Hepatocyte (in vitro differentiated cells): ENCODE data around the gene CLCN4. TPM values are rescaled to one million over a fixed set of nuclear protein-coding genes. Genes with fewer than 3 reads are reported as not detected.

Source experiments
- DNase-seq: peaks from one replicate; pipeline ENCODE4 v3.0.0-alpha.2; 2016; ENCODE audit warnings: low spot score
- H2AFZ ChIP-seq: fragments of 200-600 bp; sonication (generic); 2 replicates; pipeline ENCODE4 v1.6.0; 2016; ENCODE audit warnings: antibody characterized with exemption, mild to moderate bottlenecking
- H3K27ac ChIP-seq: fragments of 200-600 bp; sonication (generic); 2 replicates; pipeline ENCODE4 v1.5.1; 2016; ENCODE audit warnings: mild to moderate bottlenecking
- H3K27me3 ChIP-seq: fragments of 200-600 bp; sonication (generic); 2 replicates; pipeline ENCODE4 v1.6.1; 2016
- H3K36me3 ChIP-seq: fragments of 200-600 bp; sonication (generic); replicated peaks from 2 replicates; pipeline ENCODE4 v1.5.1; 2016; ENCODE audit warnings: low read depth; ENCODE audit not compliant: insufficient read depth
- H3K4me1 ChIP-seq: fragments of 200-600 bp; sonication (generic); 2 replicates; pipeline ENCODE4 v1.5.1; 2016; ENCODE audit warnings: mild to moderate bottlenecking, moderate library complexity; ENCODE audit not compliant: insufficient read depth
- H3K4me2 ChIP-seq: fragments of 200-600 bp; sonication (generic); 2 replicates; pipeline ENCODE4 v1.6.0; 2016
- H3K4me3 ChIP-seq: fragments of 200-600 bp; sonication (generic); 2 replicates; pipeline ENCODE4 v1.5.1; 2016; ENCODE audit warnings: mild to moderate bottlenecking
- H3K79me2 ChIP-seq: fragments of 200-600 bp; sonication (generic); 2 replicates; pipeline ENCODE4 v1.6.0; 2017; ENCODE audit warnings: mild to moderate bottlenecking
- H3K9me2 ChIP-seq: fragments of 200-600 bp; sonication (generic); replicated peaks from 2 replicates; pipeline ENCODE4 v1.6.0; 2017; ENCODE audit warnings: mild to moderate bottlenecking; ENCODE audit not compliant: insufficient read depth
- H3K9me3 ChIP-seq: fragments of 200-600 bp; sonication (generic); 2 replicates; pipeline ENCODE4 v1.5.1; 2016; ENCODE audit warnings: low read depth, mild to moderate bottlenecking
- H4K20me1 ChIP-seq: fragments of 200-600 bp; sonication (generic); 2 replicates; pipeline ENCODE4 v1.6.0; 2016; ENCODE audit warnings: mild to moderate bottlenecking; ENCODE audit not compliant: insufficient read depth, poor library complexity, severe bottlenecking
- CTCF ChIP-seq: fragments of 200-600 bp; sonication (generic); IDR thresholded peaks from 2 replicates; pipeline ENCODE4 v1.5.1; 2016; ENCODE audit warnings: antibody characterized with exemption, mild to moderate bottlenecking; ENCODE audit not compliant: poor library complexity
- EZH2 ChIP-seq: fragments of 200-600 bp; sonication (generic); IDR thresholded peaks from 2 replicates; pipeline ENCODE4 v1.6.1; 2016; ENCODE audit warnings: antibody characterized with exemption, mild to moderate bottlenecking, borderline replicate concordance
- EZH2phosphoT487 ChIP-seq: fragments of 200-600 bp; sonication (generic); IDR thresholded peaks from one replicate; pipeline ENCODE4 v1.6.1; 2018; ENCODE audit warnings: antibody characterized with exemption, mild to moderate bottlenecking, low read depth, moderate library complexity; ENCODE audit not compliant: unreplicated experiment, severe bottlenecking
- WGBS: methylation state at CpG from one replicate; pipeline ENCODE4 v1.1.6; 2016; ENCODE audit warnings: low lambda C conversion rate; ENCODE audit errors: missing lambda C conversion rate; 5-methylcytosine and 5-hydroxymethylcytosine counted together
- polyA plus RNA-seq: library from polyadenylated mRNA; unstranded; fragments of >200 nt; fragmentation: Nextera tagmentation; extraction: Ambion mirVana; gene quantifications from 2 replicates; pipeline ENCODE4 v1.2.1, GENCODE V29; 2016
- total RNA-seq: library from RNA; depleted of rRNA; stranded (reverse); fragments of >200 nt; gene quantifications from 2 replicates; pipeline ENCODE4 v1.2.3, GENCODE V29; 2014

CLCN4 gene
- total and polyA plus RNA-seq, 2 experiments from 2014 or later: 2.2 to 3.8 TPM

GRCh38 chrX:10223781-10224180, 67.0 kb downstream of the CLCN4 start:
- 82% methylated on average over 8 of the region's 8 CpGs for WGBS
- no peaks in the 10 kb centered on the region for H3K9me3 ChIP-seq

GRCh38 chrX:10230222-10230621, 73.4 kb downstream of the CLCN4 start:
- Histone ChIP-seq H3K36me3 (no peaks in the 10 kb centered on the region), H4K20me1 (no peaks in the 10 kb centered on the region), H3K9me3 (no peaks in the 10 kb centered on the region), H2AFZ (no peak overlapping the region), H3K79me2 (no peaks in the 10 kb centered on the region), H3K4me3 (no peak overlapping the region), H3K27ac (no peak overlapping the region), H3K27me3 (no peaks in the 10 kb centered on the region), H3K9me2 (no peaks in the 10 kb centered on the region), H3K4me1 (no peaks in the 10 kb centered on the region), H3K4me2 (no peak overlapping the region)
- no peak for DNase-seq
- 54% methylated on average over 4 of the region's 4 CpGs for WGBS
- no peak for TF ChIP-seq EZH2
- no peak for TF ChIP-seq EZH2phosphoT487
- TF ChIP-seq CTCF: no peak

More at GRCh38 chrX:10223781-10224180, 67.0 kb downstream of the CLCN4 start:
- Histone ChIP-seq H4K20me1 (no peaks in the 10 kb centered on the region), H3K4me3 (no peak overlapping the region), H2AFZ (no peak overlapping the region), H3K27ac (no peak overlapping the region), H3K4me1 (no peaks in the 10 kb centered on the region), H3K27me3 (no peaks in the 10 kb centered on the region), H3K79me2 (no peaks in the 10 kb centered on the region), H3K36me3 (no peaks in the 10 kb centered on the region), H3K4me2 (no peak overlapping the region), H3K9me2 (no peaks in the 10 kb centered on the region)
- no peak for TF ChIP-seq EZH2phosphoT487
- no peak for TF ChIP-seq EZH2
- no peak for TF ChIP-seq CTCF
- DNase-seq: no peak

- TF ChIP-seq CTCF (no peak), EZH2phosphoT487 (no peak)
- H3K36me3 ChIP-seq: no peaks in the 10 kb centered on the region
- H3K9me3 ChIP-seq: no peaks in the 10 kb centered on the region
- H2AFZ ChIP-seq: no peak overlapping the region
- 69% methylated on average over 4 of the region's 4 CpGs for WGBS
- no peaks in the 10 kb centered on the region for H3K79me2 ChIP-seq
- H3K4me2 ChIP-seq: no peak overlapping the region
- no peak for DNase-seq
- no peaks in the 10 kb centered on the region for H4K20me1 ChIP-seq
- no peak overlapping the region for H3K27ac ChIP-seq
- no peaks in the 10 kb centered on the region for H3K27me3 ChIP-seq
- H3K4me3 ChIP-seq: no peak overlapping the region
- no peaks in the 10 kb centered on the region for H3K4me1 ChIP-seq
- no peaks in the 10 kb centered on the region for H3K9me2 ChIP-seq
Observed at GRCh38 chrX:10231461-10231860, 74.7 kb downstream of the CLCN4 start.

- TF ChIP-seq CTCF (no peak), EZH2 (no peak), EZH2phosphoT487 (no peak)
- WGBS: 55% methylated on average over 3 of the region's 3 CpGs
- Histone ChIP-seq H3K27ac (no peak overlapping the region), H3K4me3 (no peak overlapping the region), H3K79me2 (no peaks in the 10 kb centered on the region), H3K9me3 (no peaks in the 10 kb centered on the region), H3K4me2 (no peak overlapping the region), H2AFZ (no peak overlapping the region), H3K27me3 (no peaks in the 10 kb centered on the region), H3K9me2 (no peaks in the 10 kb centered on the region), H4K20me1 (no peaks in the 10 kb centered on the region), H3K36me3 (no peaks in the 10 kb centered on the region), H3K4me1 (no peaks in the 10 kb centered on the region)
- DNase-seq: no peak
Observed at GRCh38 chrX:10233173-10233572, 76.4 kb downstream of the CLCN4 start.
